ENCODE measurements around the gene RBPMS2.
"Not testable (repeated sequence)": the region's sequence is repeated elsewhere in the genome, so short reads cannot be mapped to it uniquely, and the experiment has no call there.

Gene RBPMS2

DNA sequence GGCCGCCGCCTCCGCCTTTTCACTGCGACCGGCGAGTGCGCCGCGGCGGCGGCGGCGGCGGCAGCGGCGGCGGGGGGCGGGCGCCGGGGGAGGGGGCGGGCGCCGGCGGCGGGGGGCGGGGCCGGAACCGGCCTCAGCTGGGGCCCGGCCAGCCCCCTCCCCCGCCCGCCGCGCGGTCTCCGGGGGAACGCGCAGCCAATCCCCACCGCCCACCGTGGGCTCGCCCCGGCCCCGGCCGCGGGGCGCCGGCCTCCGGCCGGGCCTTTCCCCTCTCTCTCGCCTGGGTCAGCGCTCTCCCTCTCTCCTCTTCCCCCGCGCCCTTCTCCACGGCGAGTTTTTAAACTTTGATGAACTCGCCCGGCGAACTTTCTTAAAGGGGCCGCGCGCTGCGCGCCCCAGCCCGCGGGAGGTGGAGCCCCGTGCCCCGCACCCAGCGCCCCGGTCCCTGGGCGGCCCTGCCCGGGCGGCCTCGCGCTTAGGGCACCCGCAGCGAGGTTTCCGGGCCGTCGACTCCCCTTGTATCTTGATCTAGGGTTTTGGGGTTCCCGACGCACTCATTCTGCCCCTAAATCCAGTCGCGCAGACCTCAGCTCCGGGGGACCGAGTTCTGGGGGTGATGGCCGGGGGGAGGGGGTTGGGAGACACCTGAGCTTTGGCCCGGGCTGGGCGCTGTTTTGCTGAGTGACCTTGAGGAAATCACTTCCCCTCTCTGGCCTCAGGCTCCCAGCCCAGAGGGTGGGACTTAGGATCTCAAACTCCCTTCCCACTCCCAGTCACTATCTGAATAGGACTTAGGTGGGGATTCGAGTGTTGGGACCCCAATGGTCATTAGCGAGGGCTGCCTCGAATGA is at the start of gene RBPMS2:
Gene RBPMS2, minus strand, starts transcription at position 39 of the 851 bp plus-strand sequence. CDS start 270 bp downstream, outside the sequence.
- DNase-seq = peak; percentile 2

DNA sequence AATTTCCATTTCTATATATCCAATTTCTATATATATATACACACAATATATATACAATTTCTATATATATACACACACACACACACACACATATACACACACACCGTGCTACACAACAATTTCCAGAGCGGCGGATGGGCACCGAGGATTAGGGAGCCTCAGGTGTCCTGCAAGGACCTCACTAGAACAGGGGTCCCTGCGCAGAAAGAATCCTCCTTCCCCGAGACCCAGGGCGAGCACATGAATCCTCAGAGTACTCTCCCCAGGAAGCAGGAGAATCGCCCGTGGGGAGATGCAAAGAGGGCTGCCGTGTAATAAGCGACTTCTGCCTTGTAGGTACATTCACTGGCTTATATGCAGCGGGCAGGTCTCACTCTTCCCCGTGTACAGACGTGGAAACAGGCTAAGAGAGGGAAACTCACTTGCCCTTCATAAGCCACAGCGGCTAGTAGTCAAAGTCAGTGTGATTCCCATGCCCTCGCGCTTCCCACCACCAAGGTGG is 49.6 kb upstream of the RBPMS2 start:
- no peak for DNase-seq

DNA sequence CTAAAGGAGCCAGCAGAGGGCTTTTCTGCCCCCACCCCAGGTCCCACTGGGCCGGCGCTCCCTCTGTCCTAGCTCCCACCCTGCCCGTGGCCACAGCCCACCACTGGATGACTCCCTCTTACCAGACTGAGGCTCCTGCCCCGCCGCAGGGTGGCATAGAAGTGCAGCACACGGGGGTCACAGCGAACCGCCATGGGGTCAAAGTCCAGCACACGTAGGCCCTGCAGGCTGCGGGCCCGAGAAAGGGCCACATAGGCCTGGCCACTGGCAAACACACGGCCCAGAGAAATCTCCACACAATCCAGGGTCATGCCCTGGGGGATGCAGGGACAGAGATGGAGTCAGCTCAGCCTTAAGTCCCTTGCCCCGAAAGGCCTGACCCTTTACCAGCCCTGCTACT is 41.1 kb upstream of the RBPMS2 start:
- no peak for DNase-seq

DNA sequence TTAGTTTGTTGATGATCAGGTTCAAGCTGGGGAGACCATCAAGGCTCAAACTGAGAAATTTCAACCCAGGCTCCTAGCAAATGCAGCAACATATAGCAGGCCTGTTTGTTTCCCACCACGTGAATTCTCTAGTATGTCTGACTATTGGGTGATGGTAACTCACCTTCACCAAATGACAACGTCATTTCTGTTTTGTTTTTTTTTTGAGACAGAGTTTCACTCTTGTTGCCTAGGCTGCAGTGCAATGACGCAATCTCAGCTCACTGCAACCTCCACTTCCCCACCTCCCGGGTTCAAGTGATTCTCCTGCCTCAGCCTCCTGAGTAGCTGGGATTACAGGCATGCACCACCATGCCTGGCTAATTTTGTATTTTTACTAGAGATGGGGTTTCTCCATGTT is 39.6 kb upstream of the RBPMS2 start:
- not testable (repeated sequence) for DNase-seq

DNA sequence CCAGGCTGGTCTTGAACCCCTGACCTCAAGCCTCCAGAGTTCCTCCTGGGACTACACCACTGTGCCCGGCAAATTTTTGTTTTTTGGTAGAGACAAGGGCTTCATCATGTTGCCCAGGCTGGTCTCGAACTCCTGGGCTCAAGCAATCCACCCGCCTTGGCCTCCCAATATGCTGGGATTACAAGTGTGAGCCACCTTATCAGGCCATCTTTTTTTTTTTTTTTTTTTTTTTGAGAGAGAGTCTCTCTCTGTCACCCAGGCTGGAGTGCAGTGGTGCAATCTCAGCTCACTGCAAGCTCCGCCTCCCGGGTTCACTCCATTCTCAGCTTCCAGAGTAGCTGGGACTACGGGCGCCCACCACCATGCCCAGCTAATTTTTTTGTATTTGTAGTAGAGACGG is 38.9 kb upstream of the RBPMS2 start:
- not testable (repeated sequence) for DNase-seq

DNA sequence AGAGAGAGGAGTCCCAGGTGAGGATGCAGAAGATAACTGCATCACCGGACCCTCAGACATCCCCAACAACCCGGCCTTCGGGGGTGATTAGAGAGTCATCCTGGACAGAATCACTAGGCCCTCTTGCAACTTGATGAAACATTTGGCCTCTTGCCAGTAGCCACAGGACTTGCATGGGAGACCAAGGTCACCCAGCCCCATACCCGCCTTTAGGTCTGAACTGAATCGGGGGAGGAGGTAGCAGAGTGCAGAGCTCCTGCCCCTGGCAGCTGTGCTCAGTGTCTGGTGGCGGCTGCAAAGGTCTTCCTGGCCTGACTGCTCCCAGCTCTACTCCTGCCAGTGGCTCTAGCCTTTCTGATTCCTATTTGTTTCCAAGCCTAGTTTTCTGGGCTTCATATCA is 37.7 kb upstream of the RBPMS2 start:
- no peak for DNase-seq

DNA sequence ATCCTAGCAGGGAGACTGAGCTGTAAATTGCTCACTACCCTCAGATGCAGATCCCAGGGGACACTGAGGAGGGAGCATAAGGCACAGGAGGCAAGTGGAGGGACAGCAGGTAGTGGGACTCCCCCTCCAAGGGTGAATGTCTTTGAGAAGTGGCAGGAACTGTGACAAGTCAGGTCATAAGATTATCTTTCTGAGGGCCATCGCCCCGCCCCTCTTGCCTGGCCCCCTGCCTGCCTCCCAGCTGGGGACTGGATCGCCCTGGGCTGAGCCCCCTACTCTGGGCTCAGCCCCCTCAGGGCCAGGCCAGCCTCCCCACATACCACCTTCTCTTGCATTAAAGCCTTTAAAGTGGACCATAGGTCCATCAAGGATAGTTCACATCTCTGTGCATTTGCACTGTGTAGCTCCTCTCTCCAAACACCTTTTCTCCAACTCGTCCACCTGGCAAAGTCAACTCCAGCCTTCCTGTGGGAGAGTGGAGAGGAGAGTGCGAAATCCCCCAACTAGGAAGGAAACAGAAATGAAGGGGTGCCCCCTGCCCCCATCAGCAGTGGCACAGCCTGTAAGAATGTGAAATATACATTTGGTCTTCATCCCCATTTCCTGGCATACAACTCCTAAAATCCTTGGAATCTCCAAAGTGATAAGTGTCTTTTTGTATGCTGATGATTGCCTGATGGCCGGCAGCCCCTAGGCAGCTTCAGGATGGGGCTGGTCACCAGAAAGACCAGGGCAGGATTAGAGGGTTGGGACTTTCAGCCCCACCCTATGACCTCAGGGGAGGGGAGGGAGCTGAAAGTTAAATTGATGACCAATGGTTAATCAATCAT is 35.3 kb upstream of the RBPMS2 start:
- DNase-seq = no peak

DNA sequence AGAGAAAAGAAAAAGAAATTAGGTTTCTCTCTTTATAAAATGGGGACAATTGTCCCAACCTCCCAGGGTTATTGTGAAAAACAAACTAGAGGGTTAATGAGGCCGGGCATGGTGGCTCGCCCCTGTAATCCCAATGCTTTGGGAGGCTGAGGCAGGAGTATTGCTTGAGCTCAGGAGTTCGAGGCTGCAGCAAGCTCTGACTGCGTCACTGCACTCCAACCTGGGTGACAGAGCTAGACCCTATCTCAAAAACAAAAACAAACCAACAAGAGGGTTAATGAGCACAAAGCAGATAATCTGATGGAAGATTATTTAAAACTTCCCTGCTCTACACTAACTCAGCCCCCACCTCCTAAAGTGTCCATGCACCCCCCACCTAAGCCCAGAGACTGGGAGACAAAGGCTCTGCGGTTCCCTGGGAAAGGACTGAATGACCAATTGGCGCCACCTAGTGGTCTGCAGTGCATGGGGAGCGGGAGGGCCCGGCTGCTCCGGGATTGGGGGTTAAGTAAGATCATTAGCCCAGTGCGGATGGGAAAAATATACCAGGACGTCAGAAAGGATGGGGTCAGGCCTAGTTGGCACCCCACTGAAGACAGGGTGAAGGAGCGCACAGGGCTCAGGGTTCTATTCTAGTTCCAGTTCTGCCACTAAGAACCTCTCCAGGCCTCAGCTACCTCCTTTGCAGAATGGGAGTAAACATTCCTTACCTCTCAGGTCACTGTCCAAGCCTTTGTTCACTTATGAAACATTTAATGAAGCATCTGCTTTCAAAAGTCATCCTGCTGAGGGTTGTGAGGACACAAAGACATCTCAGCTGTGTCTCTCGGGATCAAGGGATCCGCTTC is 34.5 kb upstream of the RBPMS2 start:
- DNase-seq = peak; percentile 62

DNA sequence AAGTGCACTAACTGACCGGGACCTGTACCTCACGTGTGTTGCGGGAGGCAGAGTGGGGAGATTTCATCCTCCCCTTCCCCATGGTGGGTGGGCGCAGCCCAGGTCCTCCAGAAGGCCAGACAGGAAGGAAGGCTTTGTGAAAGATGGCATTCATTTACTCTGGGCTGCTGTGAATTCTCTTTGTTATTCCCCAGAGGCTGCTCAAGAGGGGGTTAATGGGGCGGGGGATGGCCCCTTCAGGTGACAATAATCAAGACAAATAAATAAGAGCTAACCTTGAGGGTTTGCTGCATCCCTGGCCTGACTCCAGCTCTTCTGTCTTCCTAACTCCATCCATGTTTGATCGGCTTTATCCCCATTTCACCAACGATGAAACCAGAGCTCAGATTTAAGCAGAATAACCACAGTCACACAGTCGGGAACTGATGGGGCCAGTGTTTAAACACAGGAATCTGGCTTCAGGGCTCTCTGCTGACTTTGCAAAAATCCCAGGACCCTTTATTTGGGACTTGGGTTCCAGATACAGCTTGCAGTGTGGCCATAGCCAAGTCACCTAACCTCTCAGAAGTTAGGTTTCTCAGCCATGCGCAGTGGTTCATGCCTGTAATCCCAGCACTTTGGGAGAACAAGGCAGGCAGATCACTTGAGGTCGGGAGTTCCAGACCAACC is 33.5 kb upstream of the RBPMS2 start:
- DNase-seq = no peak

DNA sequence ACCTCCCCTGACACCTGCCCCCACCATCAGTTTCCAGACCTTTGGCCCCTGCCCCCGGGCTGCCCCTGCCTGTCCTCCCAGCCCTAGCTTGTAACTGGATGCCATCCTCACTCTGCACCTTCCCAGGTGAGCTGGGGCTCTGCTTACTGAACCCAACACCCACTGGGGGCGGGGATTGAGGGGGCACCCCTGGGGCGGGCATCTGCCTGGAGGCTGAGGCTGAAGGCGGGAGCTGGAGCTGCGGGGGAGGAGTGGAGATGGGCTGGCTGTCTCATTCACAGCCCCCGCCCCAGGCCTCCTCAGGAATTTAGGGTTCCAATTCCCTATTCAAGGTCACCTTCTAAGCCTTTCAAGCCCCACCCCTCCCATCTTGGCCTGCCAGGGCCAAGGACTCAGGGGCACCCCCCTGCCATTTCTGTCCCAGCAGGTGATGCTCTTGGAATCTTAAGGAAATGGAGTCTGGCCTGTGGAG is 32.4 kb upstream of the RBPMS2 start:
- DNase-seq = no peak

DNA sequence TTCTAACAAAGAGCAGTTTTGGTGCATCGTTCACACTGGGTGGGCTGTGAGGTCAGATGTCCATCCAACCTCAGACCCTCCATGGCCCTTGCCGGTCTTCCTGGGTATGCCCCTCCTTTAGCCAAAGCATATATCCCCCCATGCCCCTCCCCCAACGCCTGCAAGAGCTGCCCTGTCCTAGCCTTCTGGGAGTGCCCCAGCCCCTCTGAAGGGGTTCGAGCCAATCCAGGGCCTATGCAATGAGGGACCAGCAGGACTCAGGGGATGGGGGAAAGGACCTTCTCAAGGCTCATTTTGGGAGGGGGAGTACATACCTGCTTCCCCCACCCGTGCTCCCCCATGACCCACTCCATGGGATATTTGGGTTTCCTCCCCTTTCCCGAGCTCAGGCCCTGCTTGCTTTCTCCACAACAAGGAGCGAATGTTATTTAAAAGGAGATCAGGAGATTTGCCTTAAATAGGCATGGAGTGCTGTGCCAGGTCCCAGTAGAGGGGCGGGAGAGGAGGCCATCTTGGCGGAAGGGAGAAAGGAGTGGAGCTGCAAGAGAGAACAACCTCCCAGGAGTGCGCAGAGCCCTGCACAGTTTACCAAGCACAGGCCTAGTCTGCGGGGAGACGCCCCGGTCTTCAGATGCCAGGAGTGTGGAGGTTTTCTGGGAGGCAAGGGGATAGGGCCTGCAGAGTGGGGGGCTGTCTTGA is 31.8 kb upstream of the RBPMS2 start:
- no peak for DNase-seq

DNA sequence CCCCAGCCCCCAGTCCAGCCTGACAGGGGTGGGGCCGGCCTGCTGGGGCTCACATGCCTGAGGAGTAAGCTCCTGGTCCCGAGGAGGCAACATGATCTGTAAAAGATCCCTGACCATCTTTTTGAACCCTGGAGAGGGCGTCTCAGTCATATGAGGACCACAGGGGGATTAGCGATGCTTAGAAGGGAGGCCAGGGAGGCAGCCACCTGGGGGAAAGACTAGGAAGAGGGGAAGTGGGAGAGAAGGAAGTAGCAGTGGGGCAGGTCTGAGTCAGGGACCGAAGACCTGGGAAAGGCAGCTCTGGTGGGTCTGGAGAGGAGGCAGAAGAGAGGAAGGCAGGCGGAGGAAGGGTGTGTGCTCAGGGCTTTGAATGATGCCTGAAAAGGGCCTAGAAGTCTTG is 31.1 kb upstream of the RBPMS2 start:
- DNase-seq = no peak

DNA sequence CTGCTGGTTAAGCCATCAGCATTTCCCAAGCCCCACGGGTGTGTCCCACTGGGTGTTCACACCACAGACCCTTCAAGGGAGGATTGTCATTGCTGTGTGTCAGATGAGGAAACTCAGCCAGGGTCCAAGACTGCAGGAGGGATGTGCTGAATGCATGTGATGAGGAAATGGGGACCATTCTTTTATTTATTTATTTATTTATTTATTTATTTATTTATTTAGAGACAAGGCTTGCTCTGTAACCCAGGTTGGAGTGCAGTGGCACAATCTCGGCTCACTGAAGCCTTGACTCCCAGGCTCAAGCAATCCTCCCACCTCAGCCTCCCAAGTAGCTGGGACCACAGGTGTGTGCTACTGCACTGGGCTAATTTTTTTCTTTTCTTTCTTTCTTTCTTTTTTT is 29.2 kb upstream of the RBPMS2 start:
- no peak for DNase-seq

DNA sequence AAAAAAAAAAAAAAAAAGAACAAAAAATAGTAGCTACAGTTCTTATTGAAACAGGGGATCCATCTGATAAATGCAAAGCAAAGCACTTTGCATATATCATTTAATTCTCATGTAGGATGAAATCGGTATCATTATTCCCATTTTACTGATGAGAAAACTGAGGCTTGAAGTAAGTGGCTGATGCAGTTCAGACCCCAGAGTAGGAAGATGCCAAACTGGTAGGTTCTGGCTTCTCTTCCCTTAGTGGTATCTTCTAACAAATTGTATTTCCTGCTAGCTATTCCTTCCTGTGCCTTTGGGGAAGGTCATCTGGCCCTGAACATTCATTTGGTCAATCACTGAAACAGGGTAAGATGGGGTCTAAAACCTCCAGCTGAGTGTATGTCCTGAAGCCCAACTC is 28.1 kb upstream of the RBPMS2 start:
- no peak for DNase-seq

DNA sequence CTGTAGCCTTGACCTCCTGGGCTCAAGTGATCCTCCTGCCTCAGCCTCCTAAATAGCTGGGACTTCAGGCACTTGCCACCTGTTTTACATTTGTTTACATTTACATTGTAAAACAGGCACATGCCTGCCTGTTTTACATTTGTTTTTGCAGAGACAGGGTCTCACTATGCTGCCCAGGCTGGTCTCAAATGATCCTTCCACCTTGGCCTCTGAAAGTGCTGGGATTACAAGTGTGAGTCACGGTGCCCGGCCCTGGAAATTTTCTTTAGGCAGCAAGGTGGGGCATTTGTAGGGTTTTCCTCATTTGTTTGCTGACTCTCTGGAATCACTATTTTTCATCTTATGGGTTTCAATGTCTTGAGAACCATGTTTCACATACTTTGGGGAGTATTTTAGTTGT is 25.1 kb upstream of the RBPMS2 start:
- no peak for DNase-seq

DNA sequence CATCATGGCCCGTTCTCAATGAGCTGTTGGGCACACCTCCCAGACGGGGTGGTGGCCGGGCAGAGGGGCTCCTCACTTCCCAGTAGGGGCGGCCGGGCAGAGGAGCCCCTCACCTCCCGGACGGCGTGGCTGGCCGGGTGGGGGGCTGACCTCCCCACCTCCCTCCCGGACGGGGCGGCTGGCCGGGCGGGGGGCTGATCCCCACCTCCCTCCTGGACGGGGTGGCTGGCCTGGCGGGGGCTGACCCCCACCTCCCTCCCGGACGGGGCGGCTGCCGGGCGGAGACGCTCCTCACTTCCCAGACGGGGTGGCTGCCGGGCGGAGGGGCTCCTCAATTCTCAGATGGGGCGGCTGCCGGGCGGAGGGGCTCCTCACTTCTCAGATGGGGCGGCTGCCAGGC is 23.5 kb upstream of the RBPMS2 start:
- DNase-seq = not testable (repeated sequence)

DNA sequence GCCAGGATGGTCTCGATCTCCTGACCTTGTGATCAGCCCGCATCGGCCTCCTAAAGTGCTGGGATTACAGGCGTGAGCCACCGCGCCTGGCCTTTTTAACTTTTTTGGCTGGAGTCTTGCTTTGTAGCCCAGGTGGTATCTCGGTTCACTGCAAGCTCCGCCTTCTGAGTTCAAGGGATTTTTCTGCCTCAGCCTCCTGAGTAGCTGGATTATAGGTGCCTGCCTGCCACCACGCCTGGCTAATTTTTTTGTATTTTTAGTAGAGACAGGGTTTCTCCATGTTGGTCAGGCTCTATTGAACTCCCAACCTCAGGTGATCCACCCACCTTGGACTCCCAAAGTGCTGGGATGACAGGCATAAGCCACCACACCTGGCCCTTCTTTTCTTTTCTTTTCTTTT is 20.5 kb upstream of the RBPMS2 start:
- DNase-seq = not testable (repeated sequence)

DNA sequence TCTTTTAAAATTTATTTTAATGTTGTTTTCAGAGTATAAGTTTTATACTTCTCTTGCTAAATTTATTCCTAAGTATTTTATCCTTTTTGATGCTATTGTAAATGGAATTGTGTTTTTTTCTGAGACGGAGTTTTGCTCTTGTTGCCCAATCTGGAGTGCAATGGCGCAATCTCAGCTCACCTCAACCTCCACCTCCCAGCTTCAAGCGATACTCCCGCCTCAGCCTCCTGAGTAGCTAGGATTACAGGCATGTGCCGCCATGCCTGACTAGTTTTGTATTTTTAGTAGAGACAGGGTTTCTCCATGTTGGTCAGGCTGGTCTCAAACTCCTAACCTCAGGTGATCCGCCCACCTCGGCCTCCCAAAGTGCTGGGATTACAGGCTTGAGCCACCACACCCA is 19.9 kb upstream of the RBPMS2 start:
- DNase-seq = not testable (repeated sequence)

DNA sequence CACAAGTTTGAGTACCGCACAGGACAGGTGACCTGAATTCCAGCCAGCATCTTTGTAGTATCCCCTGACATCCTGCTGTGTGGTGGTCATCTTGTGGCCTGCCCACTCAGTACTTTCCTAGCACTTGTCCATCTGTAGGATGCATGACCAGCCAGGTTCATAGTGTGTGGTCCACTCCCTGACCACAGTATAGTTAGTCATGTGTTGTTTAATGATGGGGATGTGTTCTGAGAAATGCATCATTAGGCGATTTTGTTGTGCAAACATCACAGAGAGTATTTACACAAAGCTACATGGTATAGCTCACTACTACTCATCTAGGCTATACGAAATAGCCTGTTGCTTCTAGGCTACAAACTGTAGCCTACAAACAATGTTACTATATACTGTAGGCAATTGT is 16.9 kb upstream of the RBPMS2 start:
- no peak for DNase-seq

DNA sequence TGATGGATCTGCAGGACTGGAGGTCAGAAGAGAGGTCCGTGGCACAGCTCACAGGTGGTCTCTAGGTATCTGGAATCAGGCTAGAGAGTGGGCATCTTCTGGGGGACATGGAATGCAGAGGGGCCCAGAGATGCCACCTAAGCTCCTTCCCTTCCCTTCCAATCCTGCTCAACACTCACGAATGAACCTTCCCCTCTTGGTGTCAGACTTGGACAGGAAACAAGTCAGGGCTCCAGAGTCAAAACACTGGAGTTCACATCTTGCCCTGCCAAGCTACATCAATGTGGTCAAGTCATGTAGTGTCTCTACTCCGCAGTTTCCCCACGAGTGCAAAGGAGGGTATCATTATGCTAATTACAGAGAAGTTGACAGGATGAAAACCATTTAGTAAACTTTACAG is 16.0 kb upstream of the RBPMS2 start:
- no peak for DNase-seq

DNA sequence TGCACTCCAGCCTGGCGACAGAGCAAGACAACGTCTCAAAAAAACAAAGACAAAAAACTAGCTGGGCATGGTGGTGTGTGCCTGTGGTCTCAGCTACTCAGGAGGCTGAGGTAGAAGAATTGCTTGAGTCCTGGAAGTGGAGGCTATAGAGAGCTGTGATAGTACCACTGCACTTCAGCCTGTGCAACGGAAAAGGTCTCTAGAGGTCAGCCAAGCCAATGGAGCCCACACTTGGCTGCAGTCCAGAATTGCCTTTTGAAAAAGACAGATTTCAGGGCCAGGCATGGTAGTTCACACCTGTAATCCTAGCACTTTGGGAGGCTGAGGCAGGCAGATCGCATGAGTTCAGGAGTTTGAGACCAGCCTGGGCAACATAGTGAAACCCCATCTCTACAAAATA is 8.4 kb upstream of the RBPMS2 start:
- no peak for DNase-seq

DNA sequence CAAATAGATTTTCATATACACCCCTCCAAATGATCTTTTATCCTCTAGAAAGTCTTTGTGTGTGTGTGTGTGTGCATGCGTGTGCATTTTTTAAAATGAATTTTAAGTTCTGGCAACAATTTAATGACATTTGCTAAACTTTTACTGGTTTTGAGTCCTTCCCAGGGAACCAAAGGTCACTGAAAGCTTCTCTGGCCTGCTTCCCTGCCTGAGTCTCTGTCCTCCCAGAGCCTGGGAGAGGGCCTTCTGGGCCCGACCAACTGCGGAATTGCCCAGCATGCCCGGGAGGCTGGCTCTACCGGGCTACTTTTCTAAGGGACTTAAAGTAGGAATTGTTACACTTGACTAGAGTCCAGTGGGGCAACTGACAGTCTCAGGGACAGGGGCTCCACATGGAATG is 7.4 kb upstream of the RBPMS2 start:
- no peak for DNase-seq
